Activated naive CD4-positive, alpha-beta T cell (primary cell): ENCODE measurements around the gene ENOX2.
"Not testable (repeated sequence)": the region's sequence is repeated elsewhere in the genome, so short reads cannot be mapped to it uniquely, and the experiment has no call there.

ENCODE experiments used
- DNase-seq, 4 experiments: peaks; one replicate each; lab custom pipeline; 2025; lab: John Stamatoyannopoulos, UW

The ENOX2 gene

DNA sequence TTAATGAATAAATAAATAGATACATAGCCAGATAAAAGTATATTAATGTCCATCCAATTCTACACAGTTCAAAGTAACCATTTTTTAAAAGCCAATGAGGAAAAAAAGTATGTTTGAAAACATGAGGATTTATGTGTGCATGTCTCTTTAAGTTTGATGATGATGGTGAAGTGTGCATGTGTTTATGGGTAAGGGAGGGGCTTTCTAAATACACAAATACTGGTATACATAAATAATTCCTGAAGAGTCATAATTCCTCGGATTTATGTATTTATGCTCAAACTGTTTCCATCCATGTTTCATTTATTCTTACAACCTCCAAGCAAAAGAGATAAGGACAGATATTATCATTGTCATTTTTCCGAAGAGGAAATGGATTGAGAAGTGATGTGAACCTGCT, 75.4 kb downstream of the ENOX2 start:
- DNase-seq: no peak

DNA sequence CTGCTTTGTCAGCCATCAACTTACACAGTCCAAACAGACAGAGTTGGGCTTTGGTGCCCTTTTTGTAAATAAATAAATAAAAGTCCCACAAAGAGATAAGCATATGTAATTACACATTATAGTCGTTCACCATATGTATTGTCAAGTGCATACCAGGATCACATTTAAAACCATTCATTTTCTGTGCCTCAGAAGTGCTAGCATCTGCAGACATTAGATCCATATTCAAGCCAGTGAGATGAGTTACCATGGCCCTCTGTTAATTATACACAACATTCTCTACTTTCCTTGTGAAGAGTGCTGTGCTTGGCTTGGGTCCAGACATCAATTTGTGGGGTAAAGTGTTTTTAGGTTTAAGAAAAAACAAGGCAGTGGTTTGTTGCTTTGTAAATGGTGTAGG, 76.8 kb downstream of the ENOX2 start:
- no peak for DNase-seq

DNA sequence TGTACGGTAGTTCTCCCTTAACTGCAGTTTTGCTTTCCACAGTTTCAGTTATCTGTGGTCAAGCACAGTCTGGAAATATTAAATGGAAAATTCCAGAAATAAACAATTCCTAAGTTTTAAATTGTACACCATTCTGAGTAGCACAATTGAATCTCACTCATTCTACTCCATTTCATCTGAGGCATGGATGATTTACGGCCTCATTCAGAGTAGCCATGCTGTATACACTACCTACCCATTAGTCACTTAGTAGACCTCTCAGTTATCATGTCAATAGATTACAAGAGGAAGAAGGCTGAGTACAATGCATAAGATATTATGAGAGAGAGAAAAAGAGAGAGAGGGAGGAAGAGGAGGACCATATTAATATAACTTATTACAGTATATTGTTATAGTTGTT, 77.5 kb downstream of the ENOX2 start:
- DNase-seq: no peak

DNA sequence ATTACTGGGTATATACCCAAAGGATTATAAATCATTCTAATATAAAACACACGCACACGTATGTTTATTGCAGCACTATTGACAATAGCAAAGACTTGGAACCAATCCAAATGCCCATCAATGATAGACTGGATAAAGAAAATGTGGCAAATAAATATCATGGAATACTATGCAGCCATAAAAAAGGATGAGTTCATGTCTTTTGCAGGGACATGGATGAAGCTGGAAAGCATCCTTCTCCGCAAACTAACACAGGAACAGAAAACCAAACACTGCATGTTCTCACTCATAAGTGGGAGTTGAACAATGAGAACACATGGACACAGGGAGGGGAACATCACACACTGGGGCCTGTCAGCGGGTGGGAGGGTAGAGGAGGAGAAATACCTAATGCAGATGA, 83.6 kb downstream of the ENOX2 start:
- DNase-seq: not testable (repeated sequence)

DNA sequence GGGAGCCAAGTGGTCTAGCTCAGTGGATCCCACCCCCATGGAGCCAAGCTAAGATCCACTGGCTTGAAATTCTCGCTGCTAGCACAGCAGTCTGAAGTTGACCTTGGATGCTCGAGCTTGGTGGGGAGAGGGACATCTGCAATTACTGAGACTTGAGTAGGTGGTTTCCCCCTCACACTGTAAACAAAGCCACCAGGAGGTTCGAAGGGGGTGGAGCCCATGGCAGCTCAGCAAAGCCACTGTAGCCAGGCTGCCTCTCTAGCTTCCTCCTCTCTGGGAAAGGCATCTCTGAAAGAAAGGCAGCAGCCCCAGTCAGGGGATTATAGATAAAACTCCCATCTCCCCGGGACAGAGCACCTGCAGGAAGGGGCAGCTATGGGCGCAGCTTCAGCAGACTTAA, 89.1 kb downstream of the ENOX2 start:
- DNase-seq: not testable (repeated sequence)

DNA sequence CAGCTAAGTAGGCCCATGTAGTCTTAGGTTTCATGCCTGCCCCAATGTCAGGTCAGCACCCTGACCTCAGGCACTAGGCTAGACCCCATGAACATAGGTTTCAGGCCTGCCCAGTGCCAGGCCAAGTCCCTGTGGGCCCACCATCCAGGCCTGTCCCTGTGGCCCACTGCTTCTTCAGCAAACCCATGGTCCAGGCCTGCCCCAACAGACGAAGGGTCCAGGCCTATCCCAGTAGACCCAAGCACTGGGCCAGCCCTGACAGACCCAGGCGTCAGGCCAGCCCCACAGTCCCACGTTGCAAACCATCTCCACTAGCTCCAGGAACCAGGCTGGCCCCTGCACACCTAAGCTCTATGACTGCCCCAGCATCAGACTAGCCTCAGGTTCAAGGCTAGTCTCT, 92.4 kb downstream of the ENOX2 start:
- no peak for DNase-seq

DNA sequence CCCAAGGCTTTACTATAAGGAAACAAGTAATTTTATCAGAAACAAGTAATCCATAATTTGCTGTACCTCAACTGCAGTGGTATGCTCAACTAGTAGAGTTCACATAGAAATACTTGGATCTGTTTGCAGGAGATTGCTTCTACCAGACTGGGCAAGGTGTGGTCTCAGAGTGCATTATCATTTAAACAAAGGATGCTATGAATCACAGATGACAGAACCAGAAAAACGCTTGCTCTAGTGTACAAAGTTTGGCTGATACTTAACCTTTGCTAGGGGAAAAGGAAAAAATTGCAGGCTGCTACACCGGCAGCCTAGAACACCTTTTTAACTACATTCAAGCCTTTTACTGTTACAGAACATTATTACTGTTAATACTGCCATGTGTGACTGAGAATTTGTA, 97.1 kb downstream of the ENOX2 start:
- DNase-seq: no peak

DNA sequence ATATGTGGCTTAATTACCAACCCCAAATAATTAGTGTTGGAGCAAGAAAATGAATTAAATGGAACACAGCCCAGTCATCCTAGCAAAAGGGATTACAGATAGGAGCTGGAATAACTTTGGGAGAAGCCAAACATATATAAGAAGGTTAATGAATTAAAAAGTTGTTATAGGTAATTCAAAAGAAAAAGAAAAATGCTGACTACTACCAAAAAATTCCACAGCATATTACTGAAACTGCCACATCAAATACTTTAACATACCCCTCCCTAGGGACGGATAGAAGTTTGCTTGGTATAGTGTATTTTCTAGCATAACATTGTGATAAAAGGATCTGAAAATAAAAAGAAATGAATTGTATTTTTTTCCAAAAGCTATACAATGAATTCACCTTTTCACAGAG, 99.5 kb downstream of the ENOX2 start:
- DNase-seq: no peak

DNA sequence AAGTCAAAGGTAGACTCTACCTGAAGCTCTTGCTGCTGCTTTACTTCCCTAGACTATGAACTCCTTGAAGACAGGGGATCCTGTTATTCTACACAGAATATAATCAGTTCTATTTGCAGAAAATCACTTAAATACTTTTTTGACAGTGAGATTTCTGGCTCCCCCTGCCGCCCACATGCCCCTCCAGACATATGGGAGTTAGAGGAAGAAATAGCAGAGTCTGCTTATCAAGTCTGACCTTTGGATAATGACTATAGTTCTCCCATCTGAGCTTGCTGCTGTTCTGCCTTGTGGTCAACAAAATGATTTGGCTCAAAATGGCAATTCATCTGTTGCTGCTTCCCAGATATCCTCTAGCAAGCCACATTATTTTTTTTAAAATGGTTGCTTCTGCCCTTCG, 101.1 kb downstream of the ENOX2 start:
- no peak for DNase-seq

DNA sequence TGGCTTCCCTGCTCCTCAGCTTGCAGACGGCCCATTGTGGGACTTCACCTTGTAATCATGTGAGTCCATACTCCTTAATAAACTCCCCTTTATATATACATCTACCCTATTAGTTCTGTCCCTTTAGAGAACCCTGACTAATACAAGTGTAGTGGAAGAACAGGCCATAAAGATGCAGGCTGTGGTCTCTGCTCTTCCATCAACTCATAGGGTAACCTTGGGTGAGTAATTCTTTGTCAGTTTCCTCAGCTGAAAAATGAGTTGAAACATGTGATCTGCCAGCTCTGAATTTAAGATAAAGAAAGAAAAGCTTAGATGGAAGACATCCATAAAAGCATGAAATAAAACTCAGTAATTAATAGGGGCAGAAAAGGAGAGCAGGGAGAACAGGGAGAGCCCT, 103.6 kb downstream of the ENOX2 start:
- DNase-seq: no peak

DNA sequence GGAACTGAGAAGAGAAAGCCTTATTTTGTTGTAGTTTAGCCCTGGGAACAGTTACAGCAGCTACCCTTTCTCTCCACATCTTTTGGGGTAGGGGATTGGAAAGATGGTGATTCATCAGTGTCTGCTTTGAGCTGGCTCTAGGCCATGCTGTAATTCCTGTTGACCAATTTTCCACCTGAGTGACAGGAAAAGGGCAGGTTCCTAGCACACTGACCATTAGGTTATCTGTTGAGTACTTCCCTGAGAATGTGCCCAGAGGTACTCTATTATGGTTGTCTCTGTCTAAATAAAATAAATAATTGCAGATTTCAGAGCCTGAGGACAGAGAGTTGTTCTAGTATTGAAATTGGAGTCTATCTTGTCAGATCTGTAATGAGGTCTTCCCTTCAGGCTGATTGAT, 109.0 kb downstream of the ENOX2 start:
- DNase-seq: no peak

DNA sequence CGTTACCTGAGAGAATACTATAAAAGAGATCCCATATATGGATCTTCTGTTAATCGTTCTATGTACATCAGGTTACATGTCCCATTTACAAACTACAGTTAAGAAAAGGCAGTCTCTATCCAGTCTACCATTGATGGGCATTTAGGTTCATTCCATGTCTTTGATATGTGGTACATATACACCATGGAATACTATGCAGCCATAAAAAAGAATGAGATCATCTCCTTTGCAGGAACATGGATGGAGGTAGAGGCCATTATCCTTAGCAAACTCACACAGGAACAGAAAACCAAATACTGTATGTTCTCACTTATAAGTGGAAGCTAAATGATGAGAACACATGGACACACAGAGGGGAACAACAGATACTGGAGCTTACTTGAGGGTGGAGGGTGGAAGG, 111.1 kb downstream of the ENOX2 start:
- DNase-seq: not testable (repeated sequence)

DNA sequence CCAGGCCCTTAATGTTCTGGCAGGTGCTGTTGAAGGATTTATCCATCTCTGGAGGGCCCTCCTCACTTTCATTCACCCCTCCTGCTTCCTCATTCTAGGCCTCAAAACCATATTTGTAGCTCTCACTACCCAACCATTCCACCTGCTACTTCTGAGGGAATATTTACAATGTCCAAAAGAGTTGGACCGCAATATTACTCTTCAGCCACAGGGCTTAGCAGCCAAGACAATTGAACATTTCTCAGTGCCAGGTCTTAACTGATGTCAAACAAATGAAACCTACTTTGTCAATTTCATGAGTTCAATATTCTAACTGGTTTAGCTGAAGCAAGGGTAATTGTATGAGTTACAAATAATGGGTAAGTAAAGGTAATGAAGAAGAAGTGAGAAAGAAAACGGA, 113.2 kb downstream of the ENOX2 start:
- DNase-seq: no peak

DNA sequence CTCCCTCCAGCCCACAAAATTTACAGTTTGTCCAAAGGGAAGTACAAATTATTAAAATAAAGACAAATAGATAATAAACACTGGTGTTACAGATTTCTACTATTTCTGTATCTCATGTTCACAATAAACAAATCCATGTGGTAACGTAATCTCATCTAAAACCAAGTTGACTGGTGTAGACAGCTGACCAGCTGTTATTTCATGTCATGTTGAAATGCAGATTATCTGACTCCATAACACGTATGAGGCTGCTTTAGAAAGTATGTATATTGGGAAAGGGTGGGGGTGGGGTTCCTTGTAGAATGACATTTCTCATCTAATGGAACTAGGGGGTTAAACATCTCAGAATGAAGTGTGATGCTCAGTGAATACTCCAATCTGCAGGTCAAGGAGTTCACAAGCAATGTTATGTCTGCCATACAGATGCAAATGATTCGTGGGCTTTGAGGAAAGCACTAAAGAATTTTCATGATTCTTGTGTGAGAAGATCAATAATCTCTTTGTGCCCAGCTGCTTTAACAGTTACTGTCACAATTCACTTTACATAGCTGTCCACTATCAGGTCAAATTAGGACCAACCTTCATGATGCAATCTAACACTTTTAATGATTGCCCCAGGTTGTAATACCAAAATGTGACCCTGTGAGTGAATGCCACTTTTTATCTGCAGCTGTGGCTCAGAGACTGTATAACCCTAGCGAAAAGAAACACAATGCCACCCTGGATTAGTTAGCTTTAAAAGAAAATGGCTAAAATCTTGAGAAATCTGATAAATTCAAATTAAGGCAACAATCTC, 114.0 kb downstream of the ENOX2 start:
- no peak for DNase-seq

DNA sequence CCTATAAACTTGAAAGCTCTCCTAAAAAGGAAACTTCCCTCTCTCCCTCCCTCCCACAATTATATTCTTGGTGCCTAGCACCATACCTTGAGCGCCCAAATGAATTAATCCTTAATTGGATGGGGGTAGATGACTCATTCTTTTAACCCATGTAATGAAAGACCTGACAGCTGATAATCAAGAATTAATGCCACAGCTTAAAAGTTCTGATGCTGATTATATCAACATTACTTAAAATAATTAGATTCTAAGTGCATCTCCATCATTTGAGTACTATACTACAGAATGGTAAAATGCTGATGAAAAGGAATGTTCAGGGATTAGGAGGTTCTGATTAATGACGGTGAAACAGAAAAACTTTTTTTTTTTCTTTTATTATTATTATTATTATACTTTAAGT, 117.0 kb downstream of the ENOX2 start:
- no peak for DNase-seq

DNA sequence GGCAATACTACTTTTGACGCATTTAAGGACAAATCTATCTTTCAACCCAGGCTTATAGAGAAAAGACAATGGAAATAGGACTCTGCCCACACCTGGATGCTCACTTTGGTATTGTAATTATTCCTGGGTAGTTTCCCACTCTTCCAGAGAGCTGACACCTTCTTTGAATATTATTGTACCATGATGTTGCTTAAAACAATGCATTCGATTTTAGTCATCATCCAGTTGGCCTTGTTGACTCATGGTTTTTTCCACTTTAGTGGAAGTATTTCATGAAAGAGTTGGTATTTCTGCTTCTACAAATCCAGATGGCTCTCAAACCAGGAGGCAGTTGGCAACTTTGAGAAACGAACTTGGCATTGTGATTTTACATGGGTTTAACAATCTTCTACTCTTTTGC, 124.2 kb downstream of the ENOX2 start:
- DNase-seq: no peak

DNA sequence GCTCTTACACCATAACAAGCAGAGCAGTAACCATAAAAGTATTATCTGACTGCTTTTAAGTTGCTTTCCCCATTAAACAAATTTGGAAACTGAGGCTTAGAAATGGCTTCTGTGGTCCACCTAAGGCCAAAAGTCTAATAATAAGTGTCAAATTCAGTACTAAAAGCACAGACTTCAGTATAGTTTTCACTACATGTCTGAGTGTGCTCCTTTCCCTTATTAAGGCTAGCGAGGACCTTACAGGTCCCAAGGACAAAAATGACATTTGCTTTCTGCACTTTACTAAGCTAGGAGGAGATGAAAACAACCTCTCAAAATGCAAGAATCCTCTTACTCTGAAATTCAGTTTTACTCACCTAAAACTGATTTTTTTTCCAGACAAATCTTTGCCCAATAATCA, 127.2 kb downstream of the ENOX2 start:
- DNase-seq: no peak

DNA sequence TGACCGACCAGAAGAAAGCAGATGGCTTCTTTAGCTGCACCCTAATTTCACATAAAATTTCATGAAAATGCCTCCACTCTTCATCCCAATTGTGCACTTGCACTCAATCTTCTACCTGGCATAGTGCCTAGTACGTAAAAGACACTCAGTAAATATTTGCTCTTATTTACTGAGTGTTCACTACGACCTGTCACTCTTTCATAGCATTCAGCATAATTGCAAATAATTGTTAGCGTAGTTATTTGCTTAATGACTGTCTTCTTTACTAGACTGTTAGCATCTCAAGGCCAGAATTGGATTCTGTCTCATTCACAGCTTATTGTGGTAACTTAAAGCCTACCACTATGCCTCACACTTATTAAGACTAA, 130.2 kb downstream of the ENOX2 start:
- DNase-seq: no peak

DNA sequence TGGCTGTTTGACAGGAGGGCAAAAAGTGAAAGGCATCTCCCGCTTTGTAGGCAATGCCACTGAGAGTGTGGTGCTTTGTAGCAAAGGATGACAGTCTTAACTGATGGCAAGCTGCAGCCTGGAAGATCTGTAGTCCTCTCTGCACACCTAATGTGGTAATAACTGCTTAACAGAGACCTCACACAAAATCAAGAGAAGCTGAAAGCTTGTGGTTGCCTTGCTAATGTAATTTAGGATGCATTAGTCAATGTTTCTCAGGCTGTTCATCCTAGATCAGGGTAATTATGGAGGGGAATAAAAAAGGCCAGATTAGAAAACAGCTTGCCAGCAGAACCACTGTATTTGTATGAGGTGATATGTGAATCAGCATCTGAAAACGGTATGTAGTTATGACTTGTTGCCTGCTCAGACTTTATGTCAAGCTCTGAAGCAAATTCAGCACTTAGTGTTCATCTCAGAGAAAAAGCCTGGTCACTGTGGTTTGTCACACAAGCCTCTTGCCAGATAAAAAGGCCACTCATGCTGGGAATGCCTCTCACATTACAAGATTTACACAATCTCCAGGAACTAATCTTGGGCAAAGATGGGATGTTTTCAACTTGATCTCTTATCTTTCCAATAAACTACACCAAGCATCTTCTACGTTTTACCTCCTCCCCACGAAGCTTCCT, 130.8 kb downstream of the ENOX2 start:
- DNase-seq: no peak

DNA sequence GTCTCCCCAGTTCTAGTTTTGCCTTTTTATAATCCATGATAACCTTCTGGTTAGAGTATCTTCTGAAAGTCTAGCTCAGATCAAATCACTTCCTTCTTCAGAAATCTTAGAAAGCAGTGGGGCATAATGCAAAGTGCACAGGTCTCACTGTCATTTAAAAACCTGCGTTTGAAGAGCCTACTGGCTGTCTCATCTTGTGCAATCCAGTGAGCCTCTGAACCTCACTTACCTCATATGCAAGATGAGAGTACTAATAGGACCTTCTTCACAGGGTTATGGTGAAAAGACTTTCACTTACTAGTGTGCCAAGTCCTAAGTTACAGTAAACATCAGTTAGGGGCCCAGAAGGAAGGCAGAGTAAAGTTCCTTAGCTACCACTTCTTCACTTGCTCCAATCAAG, 131.4 kb downstream of the ENOX2 start:
- DNase-seq: no peak

DNA sequence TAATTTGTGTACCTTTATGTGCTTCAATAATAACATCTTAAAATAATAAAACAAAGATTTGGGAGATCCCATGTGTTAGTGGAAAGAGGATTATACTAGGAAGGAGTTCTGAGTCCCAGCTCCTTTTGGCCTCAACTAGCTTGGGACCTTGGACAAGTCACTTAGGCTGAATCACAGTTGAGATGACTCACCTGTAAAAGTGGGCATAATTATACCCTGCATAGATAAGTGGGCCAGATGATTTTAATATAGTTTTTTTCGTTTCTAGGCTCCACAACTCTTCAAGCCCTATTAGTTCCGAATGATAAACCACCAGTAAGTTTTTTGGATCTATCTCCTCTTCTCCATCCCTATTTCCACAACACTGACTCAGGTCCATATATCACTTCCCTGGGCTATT, 131.8 kb downstream of the ENOX2 start:
- DNase-seq: no peak

DNA sequence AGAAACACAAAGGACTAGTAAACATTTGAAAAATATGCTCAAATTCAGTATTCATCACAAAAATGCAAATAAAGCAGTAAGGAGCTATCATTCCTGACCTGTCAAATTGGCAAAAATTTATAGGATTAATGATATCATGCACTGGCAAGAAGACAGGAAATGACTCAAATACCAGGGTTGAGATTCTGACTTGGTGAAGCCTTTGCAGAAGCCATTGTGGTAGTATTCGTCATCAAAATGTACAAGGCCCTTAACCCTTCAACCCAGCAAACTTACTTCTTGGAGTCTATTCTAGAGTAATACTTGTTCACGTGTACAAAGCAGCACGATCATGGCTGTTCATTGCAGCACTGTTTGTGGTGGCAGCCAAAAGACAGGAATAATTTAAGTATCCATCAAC, 132.4 kb downstream of the ENOX2 start:
- DNase-seq: no peak

DNA sequence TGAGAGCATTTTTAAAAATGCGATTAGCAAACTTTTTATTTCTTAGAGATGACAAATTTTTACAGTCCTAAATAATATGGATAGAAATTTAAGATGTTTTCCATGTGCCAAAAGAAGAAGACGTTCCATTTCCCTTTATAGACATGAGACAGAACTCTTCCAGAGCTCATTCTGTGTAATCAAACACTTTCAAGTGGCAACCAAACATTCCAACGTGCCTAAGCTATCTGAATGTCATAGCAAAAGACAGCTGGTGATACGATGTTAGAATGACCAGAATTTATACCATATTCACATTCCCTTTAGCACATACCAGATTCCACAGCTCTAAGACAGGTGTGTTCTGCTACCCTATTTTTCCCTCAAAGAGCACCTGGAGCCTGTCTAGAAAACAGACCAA, 133.2 kb downstream of the ENOX2 start:
- DNase-seq: no peak

DNA sequence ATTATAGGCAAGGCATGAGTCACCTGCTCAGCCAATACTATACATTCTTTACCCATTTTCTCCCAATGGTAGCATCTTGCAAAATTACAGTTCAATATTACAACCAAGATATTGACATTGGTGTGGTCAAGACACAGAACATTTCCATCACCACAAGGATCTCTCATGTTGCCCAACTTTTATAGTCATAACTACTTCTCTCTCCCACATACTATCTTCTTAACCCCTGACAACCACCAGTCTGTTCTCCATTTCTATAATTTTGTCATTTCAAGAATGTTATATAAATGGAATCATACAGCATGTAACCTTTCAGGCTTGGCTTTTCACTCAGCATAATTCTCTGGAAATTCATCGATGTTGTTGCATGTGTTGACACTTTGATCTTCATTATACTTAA, 144.9 kb downstream of the ENOX2 start:
- DNase-seq: no peak
